Measurements from ENCODE around the gene DGLUCY. TPM values are rescaled to one million over a fixed set of nuclear protein-coding genes. Genes with fewer than 3 reads are reported as not detected.

Gene DGLUCY
- polyA plus RNA-seq, 1 experiment = 22.1 TPM

DNA sequence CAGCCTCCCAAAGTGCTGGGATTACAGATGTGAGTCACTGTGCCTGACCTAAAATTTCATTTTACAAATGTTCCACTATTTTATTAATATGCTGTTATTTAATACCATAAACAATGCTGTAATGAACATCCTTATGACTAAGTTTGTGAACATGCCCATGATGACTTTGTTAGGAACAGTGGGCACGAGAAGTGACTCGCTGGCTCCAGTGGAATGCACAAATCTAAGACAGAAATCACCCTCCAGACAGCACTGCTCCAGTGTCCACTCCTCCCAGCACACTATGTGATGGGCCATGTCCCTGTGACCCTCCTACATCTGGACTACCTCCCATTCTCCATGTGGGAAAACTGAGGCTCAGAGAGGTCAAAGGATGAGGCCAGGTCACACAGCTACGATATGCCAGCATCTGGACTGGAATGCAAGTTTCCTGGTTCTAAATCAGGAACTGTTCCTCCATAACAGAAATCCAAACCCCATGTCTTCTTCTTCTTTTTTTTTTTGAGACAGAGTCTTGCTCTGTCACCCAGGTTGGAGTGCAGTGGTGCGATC is 72.7 kb downstream of the DGLUCY start:
- ChIA-PET CTCF (interaction anchor here (1.5 to 4.4 kb wide), 4 partner anchors 9 to 284 kb away, joined by 5 to 28 read pairs (median 14); no protein-coding TSS in a partner anchor), POLR2A (interaction anchor here (1.3 kb wide), 1 partner anchor 9 kb away, joined by 4 read pairs; no protein-coding TSS in a partner anchor)
- Histone ChIP-seq H3K27ac (ENCODE audit: low read depth, low read length) (no peak overlapping the region), H3K27me3 (ENCODE audit: control insufficient read depth, insufficient read depth, low read length) (no peaks in the 10 kb centered on the region), H3K9me3 (ENCODE audit: control insufficient read depth, insufficient read depth, low read length) (no peaks in the 10 kb centered on the region), H3K4me3 (ENCODE audit: low read depth, low read length) (no peak overlapping the region)
- DNase-seq (ENCODE audit: low read depth, low spot score) = no peak
- TF ChIP-seq, protein P1, sequence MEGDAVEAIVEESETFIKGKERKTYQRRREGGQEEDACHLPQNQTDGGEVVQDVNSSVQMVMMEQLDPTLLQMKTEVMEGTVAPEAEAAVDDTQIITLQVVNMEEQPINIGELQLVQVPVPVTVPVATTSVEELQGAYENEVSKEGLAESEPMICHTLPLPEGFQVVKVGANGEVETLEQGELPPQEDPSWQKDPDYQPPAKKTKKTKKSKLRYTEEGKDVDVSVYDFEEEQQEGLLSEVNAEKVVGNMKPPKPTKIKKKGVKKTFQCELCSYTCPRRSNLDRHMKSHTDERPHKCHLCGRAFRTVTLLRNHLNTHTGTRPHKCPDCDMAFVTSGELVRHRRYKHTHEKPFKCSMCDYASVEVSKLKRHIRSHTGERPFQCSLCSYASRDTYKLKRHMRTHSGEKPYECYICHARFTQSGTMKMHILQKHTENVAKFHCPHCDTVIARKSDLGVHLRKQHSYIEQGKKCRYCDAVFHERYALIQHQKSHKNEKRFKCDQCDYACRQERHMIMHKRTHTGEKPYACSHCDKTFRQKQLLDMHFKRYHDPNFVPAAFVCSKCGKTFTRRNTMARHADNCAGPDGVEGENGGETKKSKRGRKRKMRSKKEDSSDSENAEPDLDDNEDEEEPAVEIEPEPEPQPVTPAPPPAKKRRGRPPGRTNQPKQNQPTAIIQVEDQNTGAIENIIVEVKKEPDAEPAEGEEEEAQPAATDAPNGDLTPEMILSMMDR (IDR thresholded peaks at IDR 0.05; ENCODE audit: low read depth, low read length) = no peak

DNA sequence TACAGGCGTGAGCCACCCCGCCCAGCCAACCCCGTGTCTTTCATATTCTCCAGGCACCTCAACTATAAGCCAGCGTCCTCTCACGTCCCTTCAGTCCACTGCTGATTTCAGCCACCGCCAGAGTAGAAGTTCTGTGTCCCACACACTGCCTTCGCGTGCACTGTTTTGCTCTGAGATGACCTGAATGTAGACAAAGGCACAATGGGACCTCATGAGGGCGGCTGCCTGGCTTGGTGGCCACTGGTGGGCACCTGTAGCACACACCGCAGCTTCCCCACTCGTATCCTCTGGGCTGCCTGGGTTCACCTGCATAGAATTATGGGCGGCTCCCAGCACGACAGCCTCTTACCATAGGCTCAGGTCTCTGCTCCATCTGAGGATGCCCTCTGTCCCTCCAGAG is 73.4 kb downstream of the DGLUCY start:
- TF ChIP-seq, protein P1 (IDR thresholded peaks at IDR 0.05; ENCODE audit: low read depth, low read length) = no peak
- ChIA-PET CTCF (interaction anchor here (1.5 to 4.4 kb wide), 2 partner anchors 10 to 14 kb away, joined by 5 to 28 read pairs; no protein-coding TSS in a partner anchor), POLR2A (interaction anchor here (0.5 kb wide), 1 partner anchor 921 kb away, joined by 3 read pairs; no protein-coding TSS in a partner anchor)
- H3K4me3 ChIP-seq (ENCODE audit: low read depth, low read length) = no peak overlapping the region
- H3K27me3 ChIP-seq (ENCODE audit: control insufficient read depth, insufficient read depth, low read length) = no peaks in the 10 kb centered on the region
- no peak overlapping the region for H3K27ac ChIP-seq (ENCODE audit: low read depth, low read length)
- DNase-seq (ENCODE audit: low read depth, low spot score) = no peak
- no peaks in the 10 kb centered on the region for H3K9me3 ChIP-seq (ENCODE audit: control insufficient read depth, insufficient read depth, low read length)

DNA sequence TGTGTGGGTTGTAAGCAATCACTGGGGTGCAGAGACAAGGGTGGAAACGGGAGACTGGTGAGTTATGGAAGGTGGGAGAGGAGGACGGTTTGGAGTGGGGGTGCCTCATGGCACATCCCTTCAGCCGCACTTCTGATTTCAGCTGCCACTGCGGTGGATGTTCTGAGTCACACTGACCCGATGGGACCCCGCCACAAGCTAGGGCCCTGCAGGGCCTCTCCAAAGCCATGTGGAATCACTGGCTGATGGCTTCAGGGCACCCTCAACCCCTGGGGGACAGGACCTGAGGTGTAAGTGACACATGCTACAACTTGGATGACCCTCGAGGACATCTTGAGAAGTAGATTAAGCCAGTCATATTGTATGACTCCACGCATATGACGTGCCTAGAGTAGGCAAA is 77.0 kb downstream of the DGLUCY start:
- ChIA-PET POLR2A (no interaction called here), CTCF (no interaction called here)
- no peaks in the 10 kb centered on the region for H3K27me3 ChIP-seq (ENCODE audit: control insufficient read depth, insufficient read depth, low read length)

DNA sequence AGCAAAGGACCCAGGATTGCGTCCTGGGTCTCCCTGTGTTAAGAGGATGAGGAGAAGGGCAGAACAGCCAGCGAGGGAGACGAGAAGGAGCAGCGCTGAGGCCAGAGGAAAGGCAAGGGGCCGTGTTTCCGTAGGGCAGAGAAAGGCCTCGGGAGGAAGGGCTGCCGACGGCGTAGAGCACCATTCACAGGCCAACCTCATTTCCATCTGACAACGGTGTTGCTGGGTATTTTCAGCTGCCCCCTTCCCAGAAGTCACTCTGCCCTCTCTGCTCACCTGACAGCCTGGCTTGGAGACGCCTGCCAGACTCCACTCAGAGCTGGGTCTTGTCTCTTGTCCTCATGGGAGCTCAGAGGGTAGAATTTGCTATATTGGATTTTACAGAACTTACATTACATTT is 79.2 kb downstream of the DGLUCY start:
- no peak for DNase-seq (ENCODE audit: low read depth, low spot score)
- TF ChIP-seq, protein P1 (IDR thresholded peaks at IDR 0.05; ENCODE audit: low read depth, low read length) = no peak
- Histone ChIP-seq H3K27ac (ENCODE audit: low read depth, low read length) (no peak overlapping the region), H3K9me3 (ENCODE audit: control insufficient read depth, insufficient read depth, low read length) (no peaks in the 10 kb centered on the region), H3K27me3 (ENCODE audit: control insufficient read depth, insufficient read depth, low read length) (no peaks in the 10 kb centered on the region), H3K4me3 (ENCODE audit: low read depth, low read length) (no peak overlapping the region)
- CTCF ChIA-PET = interaction anchor here (0.8 to 1.5 kb wide), 4 partner anchors 16 to 290 kb away, joined by 3 to 5 read pairs (median 4); no protein-coding TSS in a partner anchor
- POLR2A ChIA-PET = interaction anchor here (0.7 kb wide), 1 partner anchor 29 kb away, joined by 4 read pairs; no protein-coding TSS in a partner anchor

More for the DNA sequence above, 77.0 kb downstream of the DGLUCY start:
- Histone ChIP-seq H3K9me3 (ENCODE audit: control insufficient read depth, insufficient read depth, low read length) (no peaks in the 10 kb centered on the region), H3K27ac (ENCODE audit: low read depth, low read length) (no peak overlapping the region), H3K4me3 (ENCODE audit: low read depth, low read length) (no peak overlapping the region)
- TF ChIP-seq, protein P1 (IDR thresholded peaks at IDR 0.05; ENCODE audit: low read depth, low read length) = no peak
- no peak for DNase-seq (ENCODE audit: low read depth, low spot score)

DNA sequence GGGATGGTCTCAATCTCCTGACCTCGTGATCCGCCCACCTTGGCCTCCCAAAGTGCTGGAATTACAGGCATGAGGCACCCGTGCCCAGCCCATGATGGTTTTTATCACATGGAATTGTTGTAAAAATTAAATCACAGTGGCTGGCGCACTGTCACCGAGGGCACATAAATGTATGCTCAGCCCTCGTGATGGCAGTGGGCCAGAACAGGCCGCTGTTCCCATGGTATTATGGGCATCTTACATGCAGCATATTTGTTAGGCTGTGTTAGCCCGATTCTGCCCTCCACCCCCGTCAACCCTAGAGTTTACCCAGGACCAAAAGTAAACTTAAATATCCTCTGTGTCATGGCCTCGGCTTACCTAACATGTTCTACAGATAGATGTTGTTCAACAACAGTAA is 82.0 kb downstream of the DGLUCY start:
- Histone ChIP-seq H3K9me3 (ENCODE audit: control insufficient read depth, insufficient read depth, low read length) (no peaks in the 10 kb centered on the region), H3K27me3 (ENCODE audit: control insufficient read depth, insufficient read depth, low read length) (no peaks in the 10 kb centered on the region), H3K27ac (ENCODE audit: low read depth, low read length) (no peak overlapping the region), H3K4me3 (ENCODE audit: low read depth, low read length) (no peak overlapping the region)
- POLR2A ChIA-PET = no interaction called here
- CTCF ChIA-PET = interaction anchor here (2.4 kb wide), 1 partner anchor 23 kb away, joined by 9 read pairs; no protein-coding TSS in a partner anchor
- TF ChIP-seq, protein P1 (IDR thresholded peaks at IDR 0.05; ENCODE audit: low read depth, low read length) = no peak
- DNase-seq (ENCODE audit: low read depth, low spot score) = no peak
